Activated CD4-positive, alpha-beta T cell treated with anti-CD3 and anti-CD28 coated beads for 4 hours (primary cell): ENCODE measurements around the gene ARHGAP20.

Experiments used
- DNase-seq, 2 donors: peaks; one replicate each; pipeline ENCODE4 v3.0.0-alpha.2; 2020

Gene ARHGAP20

DNA sequence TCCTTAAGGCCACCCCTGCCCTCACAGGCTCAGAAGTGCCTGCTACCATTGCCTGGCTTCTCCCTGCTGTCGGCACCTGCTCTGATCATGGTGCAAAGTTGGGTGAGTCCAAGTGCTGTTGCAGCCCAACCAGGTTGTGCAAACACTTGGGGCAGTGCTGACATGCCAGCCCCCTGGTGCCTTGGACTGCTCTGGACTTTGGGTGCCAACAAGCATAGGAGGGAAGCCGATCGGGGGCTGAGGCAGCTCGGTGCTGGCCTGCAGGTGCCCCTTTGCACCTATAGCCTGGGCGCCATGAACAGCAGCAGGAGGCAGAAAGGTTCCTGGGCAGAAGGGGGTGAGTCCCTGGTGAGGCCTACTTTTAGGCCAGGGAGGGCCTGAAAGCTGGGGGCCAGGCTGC lies 113.0 kb downstream of the ARHGAP20 start:
- DNase-seq: no peak

DNA sequence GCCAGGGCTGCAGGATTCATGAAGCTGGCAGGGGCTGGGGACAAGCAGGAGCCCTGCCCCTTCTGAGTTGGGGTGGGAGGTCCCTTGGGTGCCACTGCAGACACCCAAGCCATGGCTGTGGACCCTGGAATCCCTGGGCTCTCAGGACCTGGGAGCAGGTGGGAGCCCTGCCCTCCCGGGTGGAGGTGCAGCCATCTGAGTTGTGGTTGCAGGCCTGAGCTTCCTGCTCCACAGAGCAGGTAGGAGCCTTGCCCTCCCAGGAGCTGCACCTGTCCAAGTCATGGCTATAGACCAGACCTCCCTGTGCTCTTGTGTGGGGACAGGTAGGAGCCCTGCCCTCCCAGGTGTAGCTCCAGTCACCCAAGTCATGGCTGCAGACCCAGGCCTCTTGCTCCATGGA lies 113.5 kb downstream of the ARHGAP20 start:
- no peak for DNase-seq

DNA sequence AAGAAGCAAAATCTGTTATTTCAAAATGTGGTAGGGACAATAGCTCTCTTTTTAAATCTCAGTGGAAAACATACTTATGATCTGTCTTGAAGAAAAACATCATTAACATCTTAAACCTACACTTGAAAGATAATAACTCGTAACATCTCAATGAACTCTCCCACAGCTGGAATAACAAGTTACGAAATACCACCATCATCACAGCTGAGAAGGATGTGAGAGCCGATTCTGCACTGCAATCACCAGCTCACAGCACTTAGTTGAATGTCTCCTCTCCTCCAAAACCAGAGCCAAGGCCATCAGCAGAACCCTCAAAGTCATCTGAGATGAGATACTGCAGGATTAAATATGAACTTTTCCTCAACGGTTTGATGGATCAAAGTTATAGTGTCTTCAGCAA lies 124.3 kb downstream of the ARHGAP20 start:
- no peak for DNase-seq

DNA sequence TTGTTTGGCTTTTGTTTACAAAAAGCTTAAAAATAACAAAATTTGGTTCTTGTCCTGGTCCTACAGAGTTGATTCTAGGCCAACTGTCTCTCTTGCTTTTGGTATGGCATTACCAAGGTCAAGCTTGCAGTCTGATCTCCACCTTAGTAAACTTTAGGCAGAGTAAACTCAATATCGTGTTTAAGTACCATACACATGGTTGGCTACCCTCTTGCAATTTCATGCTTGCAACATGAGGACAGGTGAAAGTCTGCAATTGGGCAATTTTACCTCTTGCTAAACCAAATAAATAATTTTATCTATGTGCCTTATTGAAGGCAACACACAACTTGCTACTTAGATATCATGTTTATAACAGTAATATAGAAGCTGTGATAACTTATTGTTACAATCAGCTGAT lies 125.1 kb downstream of the ARHGAP20 start:
- DNase-seq: no peak

DNA sequence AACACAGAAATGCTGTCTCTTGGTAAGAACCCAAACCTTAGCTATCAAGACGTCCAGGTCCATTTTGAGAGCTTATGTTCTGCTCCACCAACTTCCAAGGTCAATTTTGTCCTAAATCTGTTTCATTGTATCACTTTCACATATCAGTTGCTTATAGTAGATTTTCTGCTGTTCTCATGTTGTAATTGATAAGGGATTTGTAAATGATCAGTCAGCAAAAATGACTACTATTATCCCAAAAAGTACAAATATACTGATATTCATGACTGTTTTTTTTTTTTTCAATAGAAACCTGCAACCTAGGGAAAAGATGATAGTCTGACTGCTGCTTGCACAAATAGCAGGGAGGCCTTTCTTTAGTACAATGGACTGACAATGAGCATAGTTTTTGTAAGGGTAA lies 128.1 kb downstream of the ARHGAP20 start:
- DNase-seq: no peak

DNA sequence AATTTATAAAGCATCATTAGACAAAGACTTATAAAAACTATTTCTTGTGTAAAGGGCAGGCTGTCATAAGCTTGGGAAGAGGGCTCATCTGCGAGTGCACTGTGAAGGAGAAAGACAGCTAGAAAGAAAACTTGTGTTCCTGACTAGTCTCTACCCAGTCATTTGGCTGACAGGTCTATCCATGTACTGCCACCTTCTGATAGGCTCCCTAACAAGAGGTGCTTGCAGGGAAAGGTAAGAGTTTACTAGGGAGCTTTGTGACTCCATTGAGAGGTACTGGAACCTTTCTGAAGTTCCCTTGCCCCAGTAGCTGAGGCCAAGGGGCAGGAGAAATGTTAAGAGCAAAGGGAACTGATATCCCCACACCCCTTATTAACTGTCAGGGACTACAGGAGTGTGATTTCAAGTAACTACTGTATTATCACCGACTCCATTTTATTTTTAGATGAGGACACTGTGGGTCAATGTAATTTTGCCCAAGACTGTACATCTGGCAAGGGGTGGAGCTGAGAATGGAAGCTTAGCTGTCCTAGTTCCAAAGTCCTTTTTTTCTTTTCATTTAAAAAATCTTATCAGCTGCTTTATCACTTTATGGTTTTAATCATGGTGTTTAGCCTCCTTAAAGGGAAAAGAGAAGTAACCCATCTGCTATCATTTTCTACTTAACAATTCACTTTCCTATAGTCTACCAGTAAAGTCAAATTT lies 129.4 kb downstream of the ARHGAP20 start:
- no peak for DNase-seq

DNA sequence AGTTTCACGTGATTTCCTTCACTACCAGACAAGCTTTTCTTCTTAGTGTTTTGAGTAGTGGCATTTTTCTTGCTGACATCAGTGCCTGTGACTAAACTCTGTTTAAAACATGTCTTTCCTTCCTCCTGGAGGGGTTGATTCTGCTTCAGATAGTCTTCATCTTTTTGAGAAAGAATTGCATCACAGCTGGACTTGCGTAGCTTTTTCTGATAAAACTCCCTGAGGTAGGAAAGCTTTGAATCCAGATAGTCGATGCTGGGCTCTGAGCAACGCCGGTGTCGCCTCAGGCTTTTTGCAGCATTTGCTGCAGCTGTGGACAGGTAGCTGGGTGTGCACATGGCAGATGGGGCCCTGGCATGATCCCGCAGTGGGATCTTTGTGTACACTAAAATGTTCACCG lies 131.7 kb downstream of the ARHGAP20 start:
- no peak for DNase-seq

DNA sequence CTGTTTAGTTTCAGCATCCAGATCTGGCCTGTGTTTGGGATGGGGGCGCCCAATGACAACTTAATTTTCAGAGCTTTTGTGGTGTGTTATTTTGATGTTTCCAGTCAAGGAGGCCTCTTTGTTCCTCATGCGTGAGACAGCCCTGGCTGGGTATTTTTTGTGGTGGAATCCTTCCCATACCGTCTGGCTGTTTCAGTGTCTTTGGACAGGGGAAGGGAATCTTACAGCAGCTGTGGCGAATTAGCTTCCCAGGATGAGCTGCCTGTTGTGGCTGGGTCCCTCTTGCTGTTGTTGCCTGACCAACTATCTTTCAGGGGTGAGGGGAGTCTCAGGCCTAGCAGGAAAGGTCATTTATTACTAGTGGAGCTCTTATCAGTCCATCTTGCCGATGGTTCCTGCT lies 138.8 kb downstream of the ARHGAP20 start:
- no peak for DNase-seq

DNA sequence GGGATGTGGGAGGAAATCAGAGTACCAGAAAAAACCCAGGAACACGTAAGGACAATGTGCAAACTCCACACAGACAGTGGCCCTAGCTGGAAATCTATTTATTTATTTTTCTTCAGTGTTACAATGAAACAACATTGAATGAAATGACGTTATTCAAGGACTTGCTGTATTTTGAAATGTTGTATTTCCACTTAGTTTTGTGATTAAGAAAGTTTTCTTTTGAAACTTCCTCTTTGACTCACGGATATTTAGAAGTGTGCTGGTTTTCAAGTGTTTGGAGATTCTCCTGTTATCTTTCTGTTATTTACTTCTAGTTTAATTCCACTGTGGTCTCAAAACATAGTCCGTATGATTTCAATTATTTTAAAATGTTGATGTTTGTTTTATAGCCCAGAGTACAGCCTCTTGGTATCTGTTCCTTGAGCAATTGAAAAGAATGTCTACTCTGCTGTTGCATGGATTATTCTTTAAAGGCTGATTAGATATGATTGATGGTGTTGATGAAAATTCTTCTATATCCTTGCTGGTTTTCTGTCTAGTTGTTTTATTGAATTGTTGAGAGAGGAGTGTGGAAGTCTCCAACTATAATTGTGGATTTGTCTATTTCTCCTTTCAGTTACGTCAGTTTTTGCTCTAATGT lies 141.0 kb downstream of the ARHGAP20 start:
- no peak for DNase-seq

DNA sequence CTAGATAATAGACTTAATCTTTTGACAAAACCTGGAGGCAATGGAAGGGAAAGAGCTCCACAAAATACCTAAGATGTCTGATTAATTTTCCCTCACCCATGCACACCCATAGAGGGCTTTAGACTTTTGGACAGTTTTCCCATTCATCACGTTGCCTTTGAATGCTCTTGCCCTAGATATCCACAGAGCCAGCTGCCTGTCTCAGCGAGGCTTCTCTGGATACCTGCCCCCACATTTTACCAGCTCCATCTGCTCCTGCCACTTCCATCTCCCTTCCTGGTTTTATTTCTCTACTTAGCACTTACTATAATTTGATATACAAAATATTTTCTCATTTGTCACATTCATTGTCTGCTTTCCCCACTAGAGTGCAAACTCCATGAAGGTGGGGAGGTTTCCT lies 145.7 kb downstream of the ARHGAP20 start:
- no peak for DNase-seq

DNA sequence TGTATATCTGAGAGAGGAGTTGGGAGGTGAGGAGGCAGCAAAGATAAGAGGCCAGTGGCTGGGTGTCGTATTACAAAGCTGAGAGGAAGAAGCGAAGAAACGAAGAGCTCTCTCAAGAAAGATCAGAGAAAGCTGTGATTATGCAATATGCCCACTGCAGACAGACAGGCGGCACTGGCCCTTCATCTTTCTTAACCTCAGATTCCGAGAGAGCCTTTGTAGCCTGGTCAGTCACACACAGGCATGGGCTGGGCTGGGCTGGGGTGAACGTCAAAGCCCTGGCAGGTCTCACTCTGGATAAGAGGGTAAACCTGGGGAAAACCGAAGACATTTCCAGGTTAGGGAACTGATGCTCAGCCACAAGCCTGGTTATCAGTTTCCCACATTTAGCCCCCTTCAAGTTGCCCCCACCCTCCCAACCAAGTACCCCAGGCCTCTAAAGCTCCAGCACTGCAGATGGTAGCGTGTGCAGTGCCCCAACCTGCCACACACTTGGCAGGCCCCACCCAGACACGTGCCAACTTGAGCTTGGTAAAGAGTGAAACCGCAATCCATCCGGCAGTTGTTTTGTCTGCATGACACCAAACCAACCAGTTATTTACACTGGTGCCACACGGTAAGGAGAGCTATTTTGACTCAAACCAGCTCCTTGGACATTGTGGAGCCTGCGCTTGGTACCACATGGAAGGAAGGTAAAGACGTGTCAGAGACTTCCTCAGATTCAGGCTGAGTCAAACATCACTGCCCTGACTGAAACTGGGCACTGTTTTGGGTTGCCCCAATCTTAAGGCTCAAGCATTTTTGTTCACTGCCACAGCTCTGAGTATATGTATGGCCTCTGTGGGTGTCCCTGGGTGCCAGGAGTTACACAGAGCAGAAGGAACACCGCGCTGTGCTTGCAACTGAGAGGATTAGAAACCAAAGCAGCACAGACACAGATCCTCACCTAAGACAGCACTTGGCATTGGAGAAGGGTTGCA lies 146.6 kb downstream of the ARHGAP20 start:
- no peak for DNase-seq

DNA sequence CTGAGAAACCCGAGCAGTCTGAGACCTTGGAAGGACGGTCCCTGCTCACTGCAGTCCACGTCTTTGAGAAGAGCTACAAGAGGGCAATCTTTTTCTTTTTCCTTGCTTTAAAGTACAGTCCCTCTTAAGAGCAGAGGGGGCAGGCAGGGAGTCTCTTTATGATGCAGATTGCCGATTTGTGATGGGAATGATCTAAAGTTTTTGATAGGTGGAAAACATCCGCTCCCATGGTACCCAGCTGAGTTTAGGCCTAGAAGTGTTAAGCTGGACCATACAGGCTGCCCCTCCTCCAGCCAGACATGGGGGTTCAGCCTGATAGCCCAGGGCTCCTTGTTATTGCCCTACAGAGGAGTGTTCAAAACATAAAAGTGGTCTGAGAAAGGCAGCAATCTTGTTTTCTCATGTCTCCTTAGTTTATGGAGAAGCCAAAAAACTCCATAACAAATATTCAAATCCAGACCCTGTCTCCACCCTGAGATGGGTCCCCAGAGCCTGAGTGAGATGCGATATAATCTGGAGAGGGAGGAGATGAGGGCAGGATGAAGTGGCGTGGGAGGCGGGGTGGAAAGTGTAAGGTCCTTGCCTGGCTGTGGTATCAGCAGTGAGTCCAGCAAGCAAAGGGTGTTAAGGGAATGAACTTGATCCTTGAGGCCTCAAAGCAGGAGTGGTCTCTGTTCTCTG lies 147.4 kb downstream of the ARHGAP20 start:
- no peak for DNase-seq

DNA sequence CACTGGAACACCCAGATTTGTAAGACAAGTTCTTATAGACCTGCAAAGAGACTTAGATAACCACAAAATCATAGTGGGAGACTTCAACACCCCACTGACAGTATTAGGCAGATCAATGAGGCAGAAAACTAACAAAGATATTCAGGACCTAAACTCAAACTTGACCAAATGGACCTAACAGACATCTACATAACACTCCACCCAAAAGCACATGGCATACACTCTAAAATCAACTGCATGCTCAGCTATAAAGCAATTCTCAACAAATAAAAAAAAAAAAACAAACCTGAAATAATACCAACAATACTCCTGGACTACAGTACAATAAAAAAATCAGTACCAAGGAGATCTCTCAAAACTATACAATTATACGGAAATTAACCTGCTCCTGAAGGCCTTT lies 167.5 kb downstream of the ARHGAP20 start:
- DNase-seq: no peak

DNA sequence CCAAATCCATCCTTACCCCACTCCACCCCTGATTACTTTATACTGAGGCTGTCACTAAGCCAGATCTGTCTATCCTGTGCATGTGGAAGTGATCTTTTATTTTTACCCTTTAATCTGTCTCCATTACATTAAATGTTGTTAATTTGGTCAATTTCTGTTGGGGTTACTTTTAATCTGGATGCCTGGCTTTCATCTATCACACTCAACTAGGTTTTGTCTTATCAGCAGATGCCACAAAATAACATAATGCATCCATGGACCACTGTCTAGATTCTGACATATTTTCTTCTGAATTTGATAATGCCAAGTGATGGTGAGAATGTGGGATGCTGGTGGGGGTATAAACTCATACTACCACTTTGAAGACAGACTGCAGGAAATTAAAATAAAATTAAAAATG lies 174.1 kb downstream of the ARHGAP20 start:
- DNase-seq: no peak

DNA sequence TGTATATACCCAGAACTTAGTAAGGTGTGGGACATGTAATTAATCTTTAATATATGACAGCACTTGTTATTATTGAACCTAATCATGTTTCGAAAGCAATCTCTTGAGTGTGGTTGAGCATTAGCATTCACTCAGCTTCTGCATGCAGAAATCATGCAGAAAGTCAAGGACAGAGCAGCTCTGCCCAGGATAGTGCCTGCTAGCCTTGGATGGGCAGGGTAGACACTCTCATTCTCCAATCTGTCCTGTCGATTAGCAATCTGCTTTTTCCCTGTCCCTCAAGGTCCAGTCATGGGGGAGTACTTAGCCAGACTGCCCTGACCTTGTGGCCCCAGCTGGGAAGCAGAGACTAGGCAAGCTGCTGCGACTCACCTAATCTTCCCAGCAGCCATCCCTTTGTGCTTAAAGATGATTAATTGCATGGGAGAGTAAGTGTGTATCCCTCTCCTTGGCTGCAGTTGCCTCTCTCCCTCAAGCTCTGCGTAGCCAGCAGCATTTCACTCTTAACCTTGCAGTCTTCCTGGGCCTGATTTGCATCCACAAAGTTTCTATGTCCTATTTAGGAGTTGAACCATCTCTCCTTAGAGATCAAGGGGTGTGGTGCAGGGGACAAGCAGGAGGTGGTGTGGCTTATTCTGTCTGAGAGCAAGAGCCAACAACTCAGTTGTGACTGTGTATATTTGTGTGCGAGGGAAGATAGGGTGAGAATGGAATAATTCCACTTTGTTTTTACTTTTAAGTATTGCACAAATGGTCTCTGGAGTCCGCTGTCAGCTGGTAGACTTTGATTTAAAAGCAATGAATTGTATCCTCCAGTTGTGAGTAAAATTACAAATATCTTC lies 181.1 kb downstream of the ARHGAP20 start:
- DNase-seq: no peak

DNA sequence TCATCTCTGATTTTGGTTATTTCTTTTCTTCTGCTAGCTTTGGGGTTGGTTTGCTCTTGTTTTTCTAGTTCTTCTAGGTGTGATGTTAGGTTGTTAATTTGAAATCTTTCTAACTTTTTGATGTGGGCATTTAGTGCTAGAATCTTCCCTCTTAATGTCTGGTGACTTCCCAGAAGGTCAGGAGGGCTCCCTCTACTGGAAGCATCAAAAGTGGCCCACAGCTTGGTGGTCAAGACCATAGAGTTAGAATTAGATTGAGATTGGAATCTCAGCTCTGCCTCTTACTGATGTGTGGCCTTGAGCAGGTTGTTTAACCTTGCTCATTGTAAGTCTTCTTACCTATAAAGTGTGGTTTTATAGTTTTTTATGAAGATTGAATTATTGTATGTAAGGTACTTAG lies 183.2 kb downstream of the ARHGAP20 start:
- no peak for DNase-seq

DNA sequence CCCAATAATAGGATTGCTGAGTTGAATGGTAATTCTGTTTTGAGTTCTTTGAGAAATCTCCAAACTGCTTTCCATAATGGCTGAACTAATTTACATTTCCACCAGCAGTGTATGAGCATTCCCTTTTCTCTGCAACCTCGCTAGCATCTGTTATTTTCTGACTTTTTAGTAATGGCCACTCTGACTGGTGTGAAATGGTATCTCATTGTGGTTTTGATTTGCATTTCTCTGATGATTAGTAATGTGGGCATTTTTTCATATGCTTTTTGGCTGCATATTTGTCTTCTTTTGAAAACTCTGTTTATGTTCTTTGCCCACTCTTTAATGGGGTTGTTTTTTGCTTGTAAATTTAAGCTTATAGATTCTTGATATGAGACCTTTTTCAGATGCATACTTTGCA lies 185.1 kb downstream of the ARHGAP20 start:
- no peak for DNase-seq
